SK-N-SH treated with all-trans-retinoic acid at 6 μM for 48 hours (cell line): ENCODE data around the gene TLL2.

Source experiments
- ARNTL ChIP-seq: fragments of 450-650 bp; formaldehyde crosslinking; IDR thresholded peaks from 2 replicates; pipeline ENCODE4 v1.5.0; 2020; ENCODE audit warnings: low read depth, mild to moderate bottlenecking, moderate library complexity, borderline replicate concordance
- GLIS3 ChIP-seq: fragments of 250-450 bp; sonication (Bioruptor Pico); IDR thresholded peaks from 2 replicates; pipeline ENCODE4 v1.5.0; 2020; ENCODE audit warnings: mild to moderate bottlenecking, moderate library complexity
- OSR1 ChIP-seq: fragments of 250-450 bp; sonication (Bioruptor Pico); IDR thresholded peaks from 2 replicates; pipeline ENCODE4 v1.8.0; 2022; ENCODE audit warnings: moderate library complexity, mild to moderate bottlenecking, inconsistent platforms
- PATZ1 ChIP-seq: fragments of 250-450 bp; sonication (Bioruptor Pico); IDR thresholded peaks from 2 replicates; pipeline ENCODE4 v1.8.0; 2020; ENCODE audit warnings: mild to moderate bottlenecking, moderate library complexity, borderline replicate concordance
- ZC3H10 ChIP-seq: fragments of 250-450 bp; sonication (Bioruptor Pico); IDR thresholded peaks from 2 replicates; pipeline ENCODE4 v1.5.1; 2021; ENCODE audit warnings: mild to moderate bottlenecking, moderate library complexity
- ZFP3 ChIP-seq: fragments of 250-450 bp; sonication (Bioruptor Pico); IDR thresholded peaks from 2 replicates; pipeline ENCODE4 v1.5.0; 2020; ENCODE audit warnings: mild to moderate bottlenecking, moderate library complexity
- ZFP30 ChIP-seq: fragments of 450-650 bp; formaldehyde crosslinking; IDR thresholded peaks from 2 replicates; pipeline ENCODE4 v1.5.0; 2022; ENCODE audit warnings: mild to moderate bottlenecking, moderate library complexity

GRCh38 chr10:96505150-96506136 lies 8.3 kb downstream of the TLL2 start:
- no peak for TF ChIP-seq ZC3H10 (CRISPR knock-in tag)
- no peak for TF ChIP-seq ARNTL (CRISPR knock-in tag)
- no peak for TF ChIP-seq ZFP3 (CRISPR knock-in tag)
- no peak for TF ChIP-seq PATZ1 (CRISPR knock-in tag)
- TF ChIP-seq GLIS3 (CRISPR knock-in tag), result no peak
- TF ChIP-seq OSR1 (CRISPR knock-in tag), result no peak
- TF ChIP-seq ZFP30 (CRISPR knock-in tag), result no peak
